HuH-7 (cell line): Measurements from ENCODE around the gene CFAP410.
A peak's percentile ranks its signal among the peaks of the same experiment; 100 is the strongest.
"Not testable (repeated sequence)": the region's sequence is repeated elsewhere in the genome, so short reads cannot be mapped to it uniquely, and the experiment has no call there.

Experiments
- DNase-seq: peaks from one replicate; pipeline ENCODE4 v3.0.0; 2011; ENCODE audit warnings: low spot score

Gene CFAP410

GRCh38 chr21:44368711-44369446 lies 29.7 kb upstream of the CFAP410 start:
- peak; percentile 32 for DNase-seq

DNA sequence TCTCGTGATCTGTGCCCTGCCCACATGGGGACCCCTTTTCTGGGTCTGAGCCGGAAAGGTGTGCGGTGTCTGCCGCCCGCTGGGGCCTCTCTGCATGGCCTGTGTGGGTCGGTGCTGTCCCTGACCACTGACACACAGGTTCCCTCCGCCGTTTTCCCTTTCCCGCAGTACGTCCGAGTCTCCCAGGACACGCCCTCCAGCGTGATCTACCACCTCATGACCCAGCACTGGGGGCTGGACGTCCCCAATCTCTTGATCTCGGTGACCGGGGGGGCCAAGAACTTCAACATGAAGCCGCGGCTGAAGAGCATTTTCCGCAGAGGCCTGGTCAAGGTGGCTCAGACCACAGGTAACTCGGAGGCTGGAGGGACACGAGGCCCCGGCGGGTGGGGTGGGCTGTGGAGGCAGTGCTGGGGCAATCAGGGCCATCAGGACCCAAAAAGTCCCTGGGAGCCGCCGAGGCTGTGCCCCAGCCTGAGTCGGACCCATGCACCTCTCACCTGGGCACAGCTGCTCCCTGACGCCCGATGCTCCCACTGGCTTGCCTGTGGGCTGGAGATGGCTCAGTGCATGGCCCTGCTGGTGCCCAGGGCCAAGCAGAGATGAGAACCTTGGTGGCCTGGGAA lies 27.5 kb upstream of the CFAP410 start:
- DNase-seq, result no peak

DNA sequence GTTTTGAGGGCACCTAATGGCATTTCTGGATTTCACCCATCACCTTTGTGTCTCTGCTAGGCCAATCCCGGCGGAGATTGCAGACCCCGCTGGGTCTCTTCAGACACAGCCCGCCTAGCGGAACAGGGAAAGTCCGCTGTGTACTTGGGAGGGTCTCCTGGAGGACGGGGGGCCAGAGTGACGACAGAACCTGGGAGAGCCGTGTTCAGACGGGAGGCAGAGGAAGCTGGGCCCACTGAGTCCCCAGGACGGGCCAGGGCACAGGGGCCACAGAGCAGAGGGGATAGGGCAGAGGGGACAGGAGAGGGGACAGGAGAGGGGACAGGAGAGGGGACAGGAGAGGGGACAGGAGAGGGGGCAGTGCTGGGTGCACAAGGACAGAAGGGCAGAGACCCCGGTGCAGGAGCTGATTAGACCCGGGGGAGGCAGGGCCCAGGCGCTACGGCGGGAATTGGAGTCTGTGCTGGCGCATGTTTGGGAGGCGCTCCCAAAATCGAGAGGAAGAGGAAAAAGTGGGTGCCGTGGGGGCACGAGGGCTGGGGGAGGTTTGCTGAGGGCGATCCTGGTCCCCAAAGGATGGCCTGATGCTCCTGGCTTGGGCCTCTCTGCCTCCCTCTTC lies 26.9 kb upstream of the CFAP410 start:
- DNase-seq, result no peak

DNA sequence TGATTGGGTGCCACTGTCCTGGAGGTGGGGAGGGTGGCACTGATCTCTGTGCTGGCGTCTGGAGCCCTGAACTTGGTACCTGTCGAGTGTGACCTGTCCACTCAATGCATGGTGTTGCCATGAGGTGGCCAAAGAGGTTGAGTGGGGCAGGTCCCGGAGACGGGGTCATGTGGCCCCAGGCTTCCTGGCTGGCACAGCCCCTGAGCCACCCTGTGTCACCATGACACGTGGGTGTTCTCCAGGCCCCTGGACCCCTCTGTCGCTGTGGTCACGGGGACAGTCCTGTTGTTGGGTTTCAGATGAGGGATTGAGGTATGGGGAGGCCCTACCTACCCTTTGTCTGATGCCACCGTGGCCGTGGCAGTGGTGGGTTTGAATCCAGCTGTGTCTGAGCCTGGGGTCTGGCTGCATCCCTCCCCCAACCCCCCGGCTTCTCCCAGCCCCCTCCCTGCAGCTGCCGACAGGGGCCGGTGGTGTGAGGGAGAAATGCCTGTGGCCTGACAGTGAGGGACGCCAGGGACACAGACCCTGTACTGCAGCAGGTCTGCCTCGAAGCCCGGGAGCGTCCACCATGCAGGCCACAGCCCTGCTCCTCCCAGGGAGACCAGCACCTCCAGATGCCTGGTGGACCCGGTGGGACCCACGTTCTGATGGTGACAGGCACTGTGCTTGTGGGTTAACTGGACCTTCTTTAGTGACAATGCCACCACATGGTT lies 26.2 kb upstream of the CFAP410 start:
- DNase-seq, result no peak

- no peak for DNase-seq
Observed at GRCh38 chr21:44364151-44365053, 25.2 kb upstream of the CFAP410 start.

DNA sequence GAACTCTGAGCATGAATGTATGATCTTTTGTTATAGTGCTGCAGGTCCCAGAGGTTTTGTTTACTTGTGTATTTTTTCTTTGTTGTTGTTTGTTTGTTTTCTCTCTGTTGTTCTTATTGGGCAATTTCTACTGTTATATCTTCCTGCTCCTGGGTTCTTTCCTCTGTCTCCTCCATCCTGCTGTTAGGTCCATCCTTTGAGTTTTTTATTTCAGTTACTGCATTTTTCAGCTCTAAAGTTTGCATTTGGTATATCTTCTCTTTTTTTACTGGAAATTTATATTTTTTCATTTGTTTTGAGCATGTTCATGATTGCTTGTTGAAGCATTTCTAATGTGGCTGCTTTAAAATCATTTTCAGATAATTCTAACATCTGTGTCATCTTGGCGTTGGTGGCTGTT lies 24.1 kb upstream of the CFAP410 start:
- DNase-seq, result no peak

- DNase-seq, result not testable (repeated sequence)
Observed at GRCh38 chr21:44361903-44362302, 22.7 kb upstream of the CFAP410 start.

GRCh38 chr21:44360159-44360558 lies 21.0 kb upstream of the CFAP410 start:
- DNase-seq, result no peak

DNA sequence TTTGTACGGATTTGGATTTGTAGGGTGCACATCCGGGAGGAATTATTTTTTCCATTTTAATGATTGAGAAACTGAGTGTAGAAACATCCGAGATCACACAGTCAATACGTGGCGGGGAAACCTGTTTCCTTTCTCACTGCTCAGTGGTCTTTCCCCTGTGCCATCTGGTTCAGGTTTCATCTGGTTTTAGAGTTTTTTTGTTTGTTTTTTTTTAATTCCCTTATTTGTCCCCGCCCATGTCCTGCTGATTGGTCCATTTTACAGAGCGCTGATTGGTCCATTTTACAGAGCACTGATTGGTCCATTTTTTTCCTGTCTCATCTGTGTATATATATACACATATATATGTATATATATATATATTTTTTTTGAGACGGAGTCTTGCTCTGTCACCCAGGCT lies 20.2 kb upstream of the CFAP410 start:
- DNase-seq, result no peak

DNA sequence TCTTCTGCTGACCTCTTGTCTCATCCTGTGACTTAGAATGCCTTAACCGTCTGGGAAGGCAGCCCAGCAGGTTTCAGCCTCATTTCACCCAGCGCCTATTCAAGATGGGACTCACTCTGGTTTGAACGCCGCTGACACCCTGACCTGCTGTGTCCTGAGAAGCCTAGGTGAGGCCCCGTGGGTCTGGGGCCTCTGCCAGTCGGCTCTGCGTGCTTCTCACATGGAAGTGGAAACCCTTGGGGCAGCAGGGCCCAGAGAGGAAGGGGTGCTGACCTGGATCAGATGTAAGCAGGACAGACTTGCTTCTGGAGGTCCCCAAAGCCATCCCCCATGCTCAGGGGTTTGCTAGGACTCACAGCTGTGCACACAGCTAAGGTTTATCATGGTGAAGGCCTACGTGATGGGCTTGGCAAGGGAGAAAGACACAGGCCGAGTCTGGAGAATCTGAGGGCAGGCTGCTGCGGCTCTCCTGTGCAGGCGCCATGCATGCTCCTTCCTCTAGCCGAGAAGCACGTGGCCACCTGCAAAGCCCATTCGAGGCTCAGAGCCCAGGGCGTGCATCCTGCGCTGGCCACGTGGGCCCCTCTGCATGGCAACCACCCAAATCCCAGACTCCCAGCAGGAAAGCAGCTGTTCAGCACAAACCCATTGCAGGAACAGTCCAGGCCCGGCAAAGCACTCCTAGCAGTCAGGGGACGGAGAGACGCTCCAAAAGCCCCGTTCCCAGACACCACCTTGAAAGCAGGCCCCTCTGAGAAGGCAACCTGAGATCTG lies 18.1 kb upstream of the CFAP410 start:
- no peak for DNase-seq

DNA sequence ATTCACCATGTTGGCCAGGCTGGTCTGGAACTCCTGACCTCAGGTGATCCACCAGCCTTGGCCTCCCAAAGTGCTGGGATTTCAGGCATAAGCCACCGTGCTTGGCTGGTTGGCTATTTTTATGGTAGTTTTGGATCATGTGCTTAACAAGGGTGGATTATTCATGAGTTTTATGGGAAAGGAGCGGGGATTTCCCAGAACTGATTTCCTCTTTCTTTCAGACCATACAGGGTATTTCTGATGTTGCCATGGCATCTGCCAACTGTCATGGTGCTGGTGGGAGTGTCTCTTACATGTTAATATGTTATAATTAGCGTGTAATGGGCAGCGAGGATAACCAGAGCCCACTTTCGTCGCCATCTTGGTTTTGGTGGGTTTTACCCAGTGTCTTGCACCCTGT lies 17.4 kb upstream of the CFAP410 start:
- DNase-seq, result no peak

- no peak for DNase-seq
Observed at GRCh38 chr21:44356160-44356559, 17.0 kb upstream of the CFAP410 start.

- no peak for DNase-seq
Observed at GRCh38 chr21:44354775-44355771, 15.9 kb upstream of the CFAP410 start.

- no peak for DNase-seq
Observed at GRCh38 chr21:44354001-44354405, 14.8 kb upstream of the CFAP410 start.

GRCh38 chr21:44353191-44353970 lies 14.2 kb upstream of the CFAP410 start, which contains the start of gene TRPM2:
TSS of gene TRPM2 (plus strand) at chr21:44353621. CDS start at chr21:44353701, 80 bp downstream.
- no peak for DNase-seq

DNA sequence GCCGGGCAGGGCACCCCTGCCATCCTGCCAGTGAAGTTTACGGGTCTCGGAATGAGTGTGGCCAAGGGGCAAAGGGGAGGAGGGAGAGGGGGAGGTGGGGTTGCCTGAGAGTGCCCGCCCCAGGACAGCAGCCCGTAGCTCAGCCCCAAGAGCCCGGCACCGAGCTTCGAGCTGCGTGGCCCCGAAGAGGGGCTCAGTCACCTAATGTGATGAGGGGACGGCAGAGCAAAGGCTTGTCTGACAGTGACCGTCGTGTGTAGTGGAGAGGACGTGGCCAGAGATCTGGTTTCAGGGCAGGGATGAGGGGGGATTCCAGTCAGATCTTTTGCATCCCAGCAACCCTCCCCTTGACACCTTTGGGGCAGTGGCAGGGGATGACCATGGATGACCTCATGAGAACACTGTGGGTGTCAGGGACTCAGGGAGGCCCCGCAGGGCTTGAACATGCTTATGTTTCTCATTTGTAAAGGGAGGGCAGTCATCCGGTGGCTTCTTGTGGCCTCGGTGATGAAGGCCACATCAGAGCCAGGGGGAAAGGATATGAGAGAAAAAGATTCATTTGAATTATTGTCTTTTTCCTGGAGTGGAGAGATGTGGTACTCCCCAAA lies 13.2 kb upstream of the CFAP410 start:
- DNase-seq, result no peak

DNA sequence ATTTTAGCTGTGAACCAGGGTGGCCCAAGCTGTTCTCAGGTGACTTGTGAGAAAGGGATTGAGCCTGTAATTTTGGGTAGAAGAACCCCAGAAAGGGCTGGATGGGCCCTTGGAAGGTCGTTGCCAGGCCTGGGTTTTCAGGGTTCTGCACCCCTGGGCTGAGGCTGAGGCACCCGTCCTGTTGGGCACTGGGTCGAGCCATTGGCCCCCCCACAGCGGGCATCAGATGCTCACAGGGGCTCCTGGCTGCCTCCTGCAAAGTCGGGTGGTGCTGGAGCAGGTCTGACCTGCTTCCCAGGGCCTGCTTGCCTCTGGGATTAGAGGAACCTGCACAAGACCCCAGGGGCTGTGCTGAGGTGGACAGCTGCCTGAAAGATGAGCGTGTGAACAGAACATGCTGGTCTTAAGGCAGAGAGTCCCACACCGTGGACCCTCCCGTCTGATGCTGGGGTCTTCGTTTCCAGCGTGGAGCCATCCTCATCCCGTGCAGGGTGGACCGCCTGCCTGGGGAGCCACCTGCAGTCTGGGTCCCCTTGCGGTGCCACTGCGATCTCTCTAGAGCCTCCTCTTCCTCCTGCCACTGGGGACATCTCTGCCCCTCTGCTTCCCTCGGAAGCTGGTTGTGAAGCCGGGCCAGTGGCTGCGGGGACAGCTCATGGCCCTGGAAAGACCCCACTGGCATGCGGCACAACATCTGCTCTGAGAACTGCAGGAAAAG lies 12.5 kb upstream of the CFAP410 start:
- DNase-seq, result no peak
